Activated CD8-positive, alpha-beta memory T cell treated with anti-CD3 and anti-CD28 coated beads, Interleukin-2, amount 50 U/mL, for 4 hours (primary cell): ENCODE results near the gene CRCP.
A peak's percentile ranks its signal among the peaks of the same experiment; 100 is the strongest.
"Not testable (repeated sequence)": the region's sequence is repeated elsewhere in the genome, so short reads cannot be mapped to it uniquely, and the experiment has no call there.

Experiments
- DNase-seq: peaks from one replicate; pipeline ENCODE4 v3.0.0-alpha.2; 2020

CRCP gene

DNA sequence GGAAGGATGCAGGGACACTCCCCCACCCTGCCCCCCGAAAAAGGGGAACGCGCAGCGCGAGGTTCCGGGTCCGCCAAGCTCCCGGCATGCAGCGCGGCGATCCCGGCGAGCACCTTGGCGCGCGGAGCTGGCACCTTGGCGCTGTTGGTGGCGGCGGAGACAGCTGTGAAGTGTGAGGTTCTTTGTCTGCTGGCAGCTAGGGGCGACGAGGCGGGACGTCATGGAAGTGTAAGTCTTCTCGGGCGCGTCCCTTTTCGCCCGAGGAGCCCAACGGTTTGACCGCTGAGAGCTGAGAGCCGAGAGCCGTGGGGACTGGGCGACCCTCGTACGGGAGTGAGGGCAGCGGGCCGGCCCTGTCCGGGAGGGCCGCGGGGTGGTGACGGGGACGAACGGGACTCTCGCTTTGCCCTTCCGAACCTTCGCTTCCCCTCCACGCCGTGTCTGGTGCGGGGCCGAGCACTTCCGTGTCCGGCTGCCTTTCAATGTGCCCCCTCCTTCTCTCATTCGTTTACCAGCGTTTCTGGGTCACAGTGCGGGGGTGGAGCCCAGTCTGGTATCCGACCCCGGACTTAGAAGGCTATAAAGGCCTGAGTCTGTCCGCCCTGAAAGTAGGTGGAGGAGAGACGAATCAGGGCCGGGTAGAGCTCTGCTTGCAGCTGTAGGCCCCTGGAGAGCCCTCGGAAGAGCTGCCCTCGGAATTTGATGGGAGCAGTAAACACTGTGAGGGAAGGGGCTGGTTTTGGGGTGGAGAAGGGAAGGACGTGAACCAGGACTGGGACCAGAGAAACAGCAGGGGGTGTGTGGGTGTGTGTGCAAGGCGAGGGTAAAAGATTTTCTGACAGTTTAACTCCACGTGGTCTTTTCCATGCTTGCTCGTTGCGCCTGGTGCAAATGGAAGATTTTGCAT, at the start of gene CRCP:
Gene CRCP, plus strand, starts transcription at position 105 of the 907 bp plus-strand sequence. Its CDS starts 116 bp downstream, at position 221.
- DNase-seq: peak; percentile 84

GRCh38 chr7:66069732-66070131, 44.9 kb upstream of the CRCP start:
- no peak for DNase-seq

DNA sequence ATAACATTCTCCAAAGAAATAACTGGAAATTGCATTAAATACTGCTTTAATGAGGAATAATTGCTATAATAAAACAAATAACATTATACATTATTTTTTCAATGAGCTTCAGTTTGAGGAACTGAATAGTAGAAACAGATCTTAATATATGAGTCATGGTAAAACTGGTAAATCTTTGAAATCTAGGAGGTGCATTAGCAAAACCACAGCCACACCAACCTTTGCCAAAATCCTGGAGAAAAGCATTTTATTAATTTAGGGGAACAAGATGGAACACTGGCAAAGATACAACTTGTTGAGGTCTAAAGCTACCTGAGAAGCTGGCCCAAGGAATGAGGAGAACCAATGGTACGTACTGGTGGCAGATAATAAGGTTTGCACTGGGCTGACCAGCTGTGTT, 44.4 kb upstream of the CRCP start:
- DNase-seq: no peak

- DNase-seq: not testable (repeated sequence)
These were observed 42.4 kb upstream of the CRCP start for GRCh38 chr7:66072208-66072607.

DNA sequence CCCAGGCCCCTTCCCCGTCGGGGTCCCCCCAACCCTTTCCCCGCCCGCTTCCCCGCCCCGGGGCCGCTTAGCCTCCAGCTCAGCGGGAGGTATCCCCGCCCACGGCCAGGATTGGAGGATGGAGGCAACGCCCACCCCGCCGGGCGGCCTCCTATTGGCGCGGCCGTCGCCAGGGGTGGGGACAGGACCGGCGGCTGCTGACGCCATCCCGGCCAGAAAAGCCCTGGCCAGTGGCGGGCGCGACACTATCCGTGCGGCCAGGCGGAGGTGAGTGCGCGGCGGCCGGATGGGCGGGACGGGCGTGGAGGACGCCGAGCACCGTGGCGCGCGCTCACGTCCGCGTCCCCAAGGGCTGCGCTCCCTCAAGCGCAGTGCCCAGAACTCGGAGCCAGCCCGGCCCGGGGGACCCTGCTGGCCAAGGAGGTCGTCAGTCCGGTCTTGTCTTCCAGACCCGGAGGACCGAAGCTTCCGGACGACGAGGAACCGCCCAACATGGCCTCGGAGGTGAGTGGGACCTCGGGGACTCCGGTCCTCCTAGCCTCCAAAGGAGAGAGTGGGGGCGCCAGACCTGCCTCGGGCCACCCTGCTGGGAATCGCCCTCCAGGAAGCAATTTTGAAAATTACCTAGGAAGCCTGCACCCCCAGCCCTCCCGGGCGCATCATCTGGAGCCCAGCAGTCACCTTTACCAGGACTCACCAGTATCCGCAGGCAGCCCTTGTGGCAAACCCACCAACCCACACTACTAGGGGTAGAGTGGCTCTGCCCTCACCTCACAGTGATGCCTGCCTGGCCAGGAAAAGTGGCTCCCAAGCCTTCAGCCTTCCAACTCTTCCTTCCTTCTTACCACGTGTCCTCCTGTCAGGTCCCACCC, 38.8 kb upstream of the CRCP start, which contains the start of gene ASL:
Gene ASL, plus strand, starts transcription at position 230 of the 872 bp plus-strand sequence. Its CDS starts 263 bp downstream, at position 493.
- peak; percentile 85 for DNase-seq

DNA sequence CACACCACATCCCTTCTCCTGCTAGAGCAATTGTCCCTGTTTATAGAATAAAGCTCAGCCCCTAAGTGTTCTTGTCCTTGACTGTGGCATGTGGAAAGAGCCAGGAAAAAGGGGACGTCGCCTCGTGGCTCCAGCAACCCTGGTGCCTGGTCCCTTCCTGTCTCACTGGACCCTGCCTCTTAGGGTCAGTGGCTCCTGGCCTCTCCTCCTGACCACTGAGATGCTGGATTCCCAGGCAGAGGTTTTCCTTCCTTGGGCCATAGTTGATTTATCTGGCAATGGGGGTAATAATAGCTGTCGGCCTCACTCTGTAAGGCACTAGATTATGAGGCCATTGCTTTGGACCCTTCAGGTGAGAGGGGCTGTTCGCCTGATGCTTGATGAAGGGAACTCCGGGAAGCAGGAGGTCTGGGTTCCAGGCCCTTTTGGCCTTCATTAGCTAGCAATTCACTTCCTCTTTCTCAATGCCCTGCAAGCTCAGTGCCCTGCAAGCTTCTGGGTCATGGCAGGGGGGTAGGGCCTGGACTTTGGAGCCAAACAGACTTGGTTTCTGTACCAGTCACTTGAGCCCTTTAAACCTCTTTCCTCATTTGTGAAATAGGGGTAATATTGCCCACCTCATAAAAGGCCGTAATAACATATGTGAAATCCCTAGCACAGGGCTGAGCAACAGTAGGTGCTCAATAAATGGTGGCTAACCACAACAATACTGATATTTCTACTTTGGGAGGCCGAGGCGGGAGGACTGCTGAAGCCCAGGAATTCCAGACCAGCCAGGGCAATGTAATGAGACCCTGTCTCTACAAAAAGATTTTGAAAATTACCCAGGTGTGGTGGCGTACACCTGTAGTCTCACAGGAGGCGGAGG, 38.0 kb upstream of the CRCP start:
- DNase-seq: no peak

- DNase-seq: no peak
These were observed 36.6 kb upstream of the CRCP start for GRCh38 chr7:66078067-66078466.

DNA sequence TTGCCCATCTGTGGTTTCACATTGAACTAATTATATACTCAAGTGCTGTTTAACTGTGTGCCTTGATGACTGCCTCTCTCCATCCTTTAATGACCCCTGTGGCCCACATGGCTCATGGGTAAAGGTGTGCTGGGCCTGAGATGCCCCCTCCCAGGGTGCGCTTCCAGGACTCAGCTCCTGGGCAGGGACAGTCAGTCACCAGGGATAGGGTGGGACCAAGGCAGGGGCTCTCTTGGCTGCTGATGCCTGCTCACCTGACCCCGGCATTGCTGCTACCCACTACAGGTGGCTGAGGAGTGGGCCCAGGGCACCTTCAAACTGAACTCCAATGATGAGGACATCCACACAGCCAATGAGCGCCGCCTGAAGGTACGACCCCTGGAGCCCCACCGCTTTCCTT, 32.6 kb upstream of the CRCP start:
- no peak for DNase-seq

- DNase-seq: no peak
These were observed 31.7 kb upstream of the CRCP start for GRCh38 chr7:66082886-66083415.

GRCh38 chr7:66083677-66084076, 31.0 kb upstream of the CRCP start:
- DNase-seq: no peak

- DNase-seq: no peak
These were observed 25.5 kb upstream of the CRCP start for GRCh38 chr7:66088861-66089838.

DNA sequence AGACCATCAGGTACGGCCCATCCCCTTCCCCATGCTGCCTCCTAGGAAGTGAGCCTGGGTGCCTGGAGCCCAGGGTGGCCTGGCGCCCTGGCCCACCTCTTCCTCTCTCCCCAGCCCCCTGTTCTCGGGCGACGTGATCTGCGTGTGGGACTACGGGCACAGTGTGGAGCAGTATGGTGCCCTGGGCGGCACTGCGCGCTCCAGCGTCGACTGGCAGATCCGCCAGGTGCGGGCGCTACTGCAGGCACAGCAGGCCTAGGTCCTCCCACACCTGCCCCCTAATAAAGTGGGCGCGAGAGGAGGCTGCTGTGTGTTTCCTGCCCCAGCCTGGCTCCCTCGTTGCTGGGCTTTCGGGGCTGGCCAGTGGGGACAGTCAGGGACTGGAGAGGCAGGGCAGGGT, 22.0 kb upstream of the CRCP start:
- no peak for DNase-seq

- no peak for DNase-seq
These were observed 19.6 kb upstream of the CRCP start for GRCh38 chr7:66095010-66095409.

DNA sequence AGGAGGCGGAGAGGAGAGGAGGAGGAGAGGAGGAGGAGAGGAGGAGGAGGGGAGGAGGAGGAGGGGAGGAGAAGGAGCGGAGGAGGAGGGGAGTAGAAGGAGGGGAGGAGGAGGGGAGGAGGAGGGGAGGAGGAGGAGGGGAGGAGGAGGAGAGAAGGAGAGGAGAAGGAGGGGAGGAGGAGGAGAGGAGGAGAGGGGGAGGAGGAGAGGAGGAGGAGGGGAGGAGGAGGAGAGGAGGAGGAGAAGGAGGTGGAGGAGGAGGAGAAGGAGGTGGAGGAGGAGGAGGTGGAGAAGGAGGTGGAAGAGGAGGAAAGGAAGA, 15.5 kb upstream of the CRCP start:
- DNase-seq: no peak

- peak; percentile 20 for DNase-seq
These were observed 14.9 kb upstream of the CRCP start for GRCh38 chr7:66099551-66100407.

DNA sequence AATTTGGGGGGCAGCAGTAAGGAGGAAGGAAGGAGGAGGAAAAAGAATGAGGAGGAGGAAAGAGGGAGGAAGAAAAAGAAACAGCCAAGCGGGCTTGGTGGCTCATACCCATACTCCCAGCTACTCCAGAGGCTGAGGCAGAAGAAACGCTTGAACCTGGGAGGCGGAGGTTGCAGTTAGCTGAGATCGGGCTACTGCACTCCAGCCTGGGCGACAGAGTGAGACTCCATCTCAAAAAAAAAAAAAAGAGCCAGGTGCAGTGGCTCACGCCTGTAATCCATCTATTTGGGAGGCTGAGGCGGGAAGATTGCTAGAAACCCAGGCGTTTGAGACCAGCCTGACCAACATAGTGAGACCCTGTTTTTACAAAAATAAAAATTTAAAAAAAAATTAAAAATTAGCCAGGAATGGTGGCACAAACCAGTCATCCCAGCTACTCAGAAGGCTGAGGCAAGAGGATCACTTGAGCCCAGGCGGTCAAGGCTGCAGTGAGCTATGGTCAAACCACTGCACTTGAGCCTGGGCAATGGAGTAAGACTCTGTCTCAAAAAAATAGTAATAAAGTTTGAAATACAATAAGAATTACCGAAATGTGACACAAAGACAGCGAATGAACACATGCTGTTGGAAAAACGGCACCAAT, 14.1 kb upstream of the CRCP start:
- no peak for DNase-seq

GRCh38 chr7:66102168-66102567, 12.5 kb upstream of the CRCP start:
- not testable (repeated sequence) for DNase-seq

DNA sequence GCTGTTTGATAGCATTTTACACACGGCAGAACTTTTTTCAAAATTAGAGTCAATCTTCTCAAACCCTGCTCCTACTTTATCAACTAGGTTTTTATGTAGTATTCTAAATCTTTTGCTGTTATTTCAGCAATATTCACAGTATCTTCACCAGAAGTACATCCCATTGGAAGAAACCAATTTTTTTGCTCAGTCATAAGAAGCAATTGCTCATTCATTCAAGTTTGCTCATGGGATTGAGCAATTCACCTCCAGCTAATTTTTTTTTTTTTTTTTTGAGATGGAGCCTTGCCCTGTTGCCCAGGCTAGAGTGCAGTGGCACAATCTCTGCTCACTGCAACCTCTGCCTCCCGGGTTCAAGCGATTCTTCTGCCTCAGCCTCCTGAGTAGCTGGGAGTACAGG, 10.7 kb upstream of the CRCP start:
- not testable (repeated sequence) for DNase-seq

DNA sequence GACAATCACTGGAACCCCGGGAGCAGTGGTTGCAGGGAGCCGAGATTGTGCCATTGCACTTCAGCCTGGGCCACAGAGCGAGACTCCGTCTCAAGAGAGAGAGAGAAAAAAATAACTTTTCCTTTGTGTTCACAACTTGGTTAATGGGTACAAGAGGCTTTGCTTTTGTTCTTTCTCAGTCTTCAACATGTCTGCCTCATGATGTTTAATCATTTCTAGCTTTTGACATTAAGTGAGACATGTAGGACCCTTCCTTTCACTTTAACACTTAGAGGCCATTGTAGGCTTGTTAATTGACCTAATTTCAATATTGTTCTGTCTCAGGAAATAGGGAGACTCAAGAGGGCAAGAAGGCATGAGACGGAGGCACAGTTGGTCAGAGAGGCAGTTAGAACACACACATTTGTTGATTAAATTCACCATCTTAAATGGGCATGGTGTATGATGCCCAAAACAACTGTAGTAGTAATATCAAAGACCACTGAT, 9.3 kb upstream of the CRCP start:
- no peak for DNase-seq

DNA sequence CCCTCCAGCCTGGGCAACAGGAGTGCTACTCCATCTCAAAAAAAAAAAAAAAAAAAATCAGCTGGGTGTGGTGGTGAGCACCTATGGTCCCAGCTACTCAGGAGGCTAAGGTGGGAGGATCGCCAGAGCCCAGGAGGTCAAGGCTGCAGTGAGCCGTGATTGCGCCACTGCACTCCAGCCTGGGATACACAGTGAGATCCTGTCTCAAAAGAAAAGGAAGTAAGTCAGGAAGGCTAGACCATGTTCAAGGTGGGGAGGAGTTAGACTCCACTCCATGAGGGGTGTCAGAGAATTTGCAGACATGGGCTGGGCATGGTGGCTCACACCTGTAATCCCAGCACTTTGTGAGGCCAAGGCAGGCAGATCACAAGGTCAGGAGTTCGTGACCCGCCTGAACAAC, 6.2 kb upstream of the CRCP start:
- not testable (repeated sequence) for DNase-seq
